ENCODE measurements around the gene CCNF. TPM values are rescaled to one million over a fixed set of nuclear protein-coding genes. Genes with fewer than 3 reads are reported as not detected.

Gene CCNF
- polyA plus RNA-seq, 3 donors = 0.34 to 0.97 (median 0.68) TPM

- Mint-ChIP-seq H3K4me3 (no peak overlapping the region), H3K27ac (no peak overlapping the region), H3K9me3 (no peaks in the 10 kb centered on the region), H3K36me3 (peaks cover 23 to 40% of the 10 kb centered on the region in 2 donors), H3K27me3 (ENCODE audit: low read depth in 3 of 3) (no peaks in the 10 kb centered on the region), H3K4me1 (peaks cover 18% of the 10 kb centered on the region)
- Histone ChIP-seq H3K4me3 (replicated peaks in 1 of 3; ENCODE audit: low read depth in 2 of 3, low read length in 3 of 3) (no peak overlapping the region), H3K27me3 (ENCODE audit: control insufficient read depth in 2 of 2, insufficient read depth in 2 of 2, low read length in 2 of 2) (no peaks in the 10 kb centered on the region), H3K9ac (ENCODE audit: insufficient read depth, low read length, poor library complexity, severe bottlenecking) (no peak overlapping the region), H3K79me2 (ENCODE audit: insufficient read depth, low read length) (peaks cover 10% of the 10 kb centered on the region), H3K4me1 (ENCODE audit: control insufficient read depth in 1 of 2, insufficient read depth in 2 of 2, low read length in 2 of 2) (peaks cover 29 to 32% of the 10 kb centered on the region in 2 donors), H3K4me2 (replicated peaks; ENCODE audit: extremely low read depth, low read length, poor library complexity, severe bottlenecking) (no peak overlapping the region), H3K27ac (ENCODE audit: low read depth in 1 of 2, low read length in 2 of 2) (no peak overlapping the region), H3K36me3 (replicated peaks in 1 of 2; ENCODE audit: control insufficient read depth in 1 of 2, insufficient read depth in 2 of 2, low read length in 2 of 2) (peaks cover 23 to 34% of the 10 kb centered on the region in 2 donors), H4K20me1 (ENCODE audit: insufficient read depth, low read length) (peaks cover 5% of the 10 kb centered on the region), H3K9me3 (replicated peaks in 1 of 2; ENCODE audit: control insufficient read depth in 1 of 2, insufficient read depth in 1 of 2, low read length in 2 of 2) (no peaks in the 10 kb centered on the region), H2AFZ (ENCODE audit: insufficient read depth, low read depth, low read length, poor library complexity, severe bottlenecking) (no peak overlapping the region)
- WGBS (ENCODE audit: insufficient coverage) = no CpG with 5 or more reads among the region's 6 CpGs
- TF ChIP-seq CTCF (IDR thresholded peaks at IDR 0.05) = no peak
- intact Hi-C loops (cut with micrococcal nuclease) = no loop called here
- DNase-seq = no peak
Observed at GRCh38 chr16:2499454-2499853, 70.2 kb downstream of the CCNF start.

DNA sequence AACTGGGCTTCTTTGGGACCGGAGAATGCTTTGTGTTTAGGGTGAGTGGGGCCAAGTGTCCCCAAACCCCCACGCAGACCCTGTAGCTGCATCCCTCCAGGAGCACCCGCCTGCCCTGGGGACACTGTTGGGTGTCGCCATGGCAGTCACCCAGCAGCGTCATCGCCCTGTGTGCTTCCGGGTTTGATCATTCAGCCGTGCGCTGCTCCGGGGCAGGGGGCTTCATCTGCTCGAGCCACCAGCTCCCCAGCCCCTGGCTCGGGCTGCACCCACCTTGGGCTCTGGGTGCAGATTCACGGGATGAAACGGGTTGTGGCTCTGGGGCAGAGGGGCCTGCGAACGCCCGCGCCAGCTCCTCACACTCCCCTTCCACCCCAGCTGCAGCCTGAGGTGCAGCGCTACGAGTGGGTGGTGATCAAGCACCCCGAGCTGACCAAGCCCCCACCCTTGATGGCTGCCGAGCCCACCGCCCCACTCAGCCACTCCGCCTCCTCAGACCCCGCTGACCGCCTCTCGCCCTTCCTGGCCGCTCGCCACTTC is 70.7 kb downstream of the CCNF start:
- no peak for TF ChIP-seq CTCF (IDR thresholded peaks at IDR 0.05)
- peaks cover 27 to 30% of the 10 kb centered on the region in 2 donors for H3K4me1 ChIP-seq (ENCODE audit: control insufficient read depth in 1 of 2, insufficient read depth in 2 of 2, low read length in 2 of 2)
- intact Hi-C loops (cut with micrococcal nuclease) = loop anchor here (5.0 to 10.0 kb wide), 6 partner anchors 33 to 345 kb away; partner anchors contain the start of genes ABCA3 (in 1 of the 2), CCNF (in 1 of the 2) and TRAF7 (in 1 of the 2)
- Mint-ChIP-seq H3K27me3 (ENCODE audit: low read depth in 3 of 3) (no peaks in the 10 kb centered on the region), H3K4me1 (peaks cover 17% of the 10 kb centered on the region), H3K27ac (peak overlapping the region in 1 of 7 donors; percentile 33), H3K36me3 (peaks cover 23 to 40% of the 10 kb centered on the region in 2 donors), H3K9me3 (no peaks in the 10 kb centered on the region), H3K4me3 (no peak overlapping the region)
- no peak overlapping the region for H3K4me2 ChIP-seq (replicated peaks; ENCODE audit: extremely low read depth, low read length, poor library complexity, severe bottlenecking)
- H3K27ac ChIP-seq (ENCODE audit: low read depth in 1 of 2, low read length in 2 of 2) = no peak overlapping the region
- WGBS (ENCODE audit: insufficient coverage) = 95% methylated on average over 21 of the region's 29 CpGs
- no peak overlapping the region for H3K9ac ChIP-seq (ENCODE audit: insufficient read depth, low read length, poor library complexity, severe bottlenecking)
- H4K20me1 ChIP-seq (ENCODE audit: insufficient read depth, low read length) = peaks cover 5% of the 10 kb centered on the region
- DNase-seq = no peak
- no peaks in the 10 kb centered on the region for H3K27me3 ChIP-seq (ENCODE audit: control insufficient read depth in 2 of 2, insufficient read depth in 2 of 2, low read length in 2 of 2)
- no peak overlapping the region for H3K4me3 ChIP-seq (replicated peaks in 1 of 3; ENCODE audit: low read depth in 2 of 3, low read length in 3 of 3)
- H2AFZ ChIP-seq (ENCODE audit: insufficient read depth, low read depth, low read length, poor library complexity, severe bottlenecking) = no peak overlapping the region
- H3K9me3 ChIP-seq (replicated peaks in 1 of 2; ENCODE audit: control insufficient read depth in 1 of 2, insufficient read depth in 1 of 2, low read length in 2 of 2) = no peaks in the 10 kb centered on the region
- H3K36me3 ChIP-seq (replicated peaks in 1 of 2; ENCODE audit: control insufficient read depth in 1 of 2, insufficient read depth in 2 of 2, low read length in 2 of 2) = peaks cover 23 to 34% of the 10 kb centered on the region in 2 donors
- peaks cover 7% of the 10 kb centered on the region for H3K79me2 ChIP-seq (ENCODE audit: insufficient read depth, low read length)

Data from CD14-positive monocyte (primary cell).